Astrocyte of the hippocampus (primary cell): ENCODE results near the gene TNFRSF4.

Experiments used
- DNase-seq: peaks from one replicate; pipeline ENCODE4 v3.0.0; 2011; ENCODE audit warnings: low read depth, low spot score

The TNFRSF4 gene

DNA sequence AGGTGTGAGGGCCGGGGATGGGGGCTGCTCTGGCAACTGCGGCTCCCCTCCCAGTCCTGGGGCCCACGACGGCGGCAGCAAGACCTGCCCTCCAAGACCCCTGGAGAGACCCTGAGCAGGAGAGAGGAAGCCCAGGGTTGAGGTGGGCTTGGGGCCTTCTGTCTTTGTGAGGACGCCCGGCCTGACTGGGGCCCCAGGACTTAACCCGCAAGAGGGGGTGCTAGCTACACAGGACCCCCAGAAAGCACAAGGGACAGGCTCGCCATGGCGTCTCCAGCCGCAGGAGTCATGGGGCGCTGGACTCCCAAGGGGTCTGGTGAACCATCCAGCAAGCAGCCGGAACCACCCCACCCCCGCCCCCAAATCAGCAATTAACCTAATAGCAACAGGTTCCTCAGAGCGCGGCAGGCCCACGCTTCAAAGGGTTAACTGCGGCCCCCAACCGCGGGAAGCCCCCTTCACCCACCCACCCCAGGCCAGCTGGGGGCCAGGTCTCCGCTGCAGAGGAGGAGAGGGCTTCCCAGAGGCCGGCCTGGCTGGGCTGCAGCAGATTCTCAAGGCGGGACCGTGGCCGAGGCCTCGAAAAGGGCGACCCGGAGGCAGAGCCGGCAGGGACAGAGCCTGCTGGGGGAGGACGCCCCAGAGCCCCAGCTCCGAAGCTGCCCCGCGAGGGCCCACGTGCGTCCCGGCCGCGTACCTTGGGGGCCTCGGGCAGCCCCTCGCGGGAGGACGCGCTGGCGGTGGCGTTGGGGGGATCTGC is 32.0 kb upstream of the TNFRSF4 start:
- no peak for DNase-seq

DNA sequence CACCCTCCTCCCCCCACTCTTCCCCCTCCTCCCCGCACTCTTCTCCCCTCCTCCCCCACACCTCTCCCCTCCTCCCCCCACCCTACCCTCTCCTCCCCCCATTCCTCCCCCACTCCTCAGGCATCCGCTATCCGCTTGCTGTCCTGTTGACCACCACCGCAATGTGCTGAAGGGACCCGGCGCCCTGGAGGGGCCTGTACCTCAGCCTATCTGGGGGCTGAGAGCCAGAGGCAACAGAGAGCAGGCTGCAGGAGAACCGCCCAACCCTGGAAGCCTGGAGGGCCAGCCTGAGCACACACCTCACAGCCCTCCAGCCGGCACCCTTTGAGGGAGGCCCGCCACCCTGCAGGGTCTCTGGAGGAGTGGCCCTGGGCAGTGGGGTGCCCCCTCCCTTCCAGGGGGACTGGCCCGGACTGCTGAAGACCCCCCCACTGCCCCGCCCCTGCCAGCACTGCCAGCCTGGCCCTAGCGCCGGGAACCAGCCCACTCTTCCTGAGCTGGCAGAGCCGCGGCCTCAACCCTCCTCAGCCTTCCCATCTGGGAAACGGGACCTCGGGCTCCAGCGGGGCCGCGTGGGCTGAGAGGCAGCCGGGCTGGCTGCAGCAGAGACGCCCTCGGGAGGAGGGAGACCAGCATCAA is 31.3 kb upstream of the TNFRSF4 start:
- DNase-seq: no peak

DNA sequence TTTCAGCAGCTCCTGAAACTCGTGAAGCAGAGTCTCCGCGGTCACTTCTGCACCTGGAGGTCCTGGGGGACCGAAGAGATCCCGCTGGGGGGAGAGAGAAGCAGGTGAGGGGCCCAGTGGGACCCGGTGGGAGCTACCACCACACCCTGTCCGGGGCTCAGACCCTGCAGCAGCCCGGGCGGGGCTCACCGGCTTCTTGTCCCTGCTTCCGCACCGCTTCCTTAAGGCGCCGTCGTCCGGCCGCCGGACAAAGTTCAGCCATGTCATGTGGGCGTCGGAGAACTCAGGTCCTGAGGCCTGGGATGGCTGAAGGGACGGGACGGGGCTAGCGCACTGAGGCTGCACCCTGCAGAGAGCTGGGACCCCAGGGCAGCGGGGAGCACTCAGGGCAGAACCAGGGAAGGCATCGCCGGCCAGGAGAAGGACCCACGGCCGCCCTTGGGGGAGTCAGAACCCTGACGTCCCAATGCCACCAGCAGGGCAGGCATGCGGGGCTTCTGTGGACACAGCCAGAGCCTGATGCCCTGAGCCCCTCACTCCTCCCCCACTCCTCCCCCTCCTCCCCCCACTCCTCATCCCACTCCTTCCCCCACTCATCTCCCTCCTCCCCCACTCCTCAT is 30.3 kb upstream of the TNFRSF4 start:
- DNase-seq: no peak

DNA sequence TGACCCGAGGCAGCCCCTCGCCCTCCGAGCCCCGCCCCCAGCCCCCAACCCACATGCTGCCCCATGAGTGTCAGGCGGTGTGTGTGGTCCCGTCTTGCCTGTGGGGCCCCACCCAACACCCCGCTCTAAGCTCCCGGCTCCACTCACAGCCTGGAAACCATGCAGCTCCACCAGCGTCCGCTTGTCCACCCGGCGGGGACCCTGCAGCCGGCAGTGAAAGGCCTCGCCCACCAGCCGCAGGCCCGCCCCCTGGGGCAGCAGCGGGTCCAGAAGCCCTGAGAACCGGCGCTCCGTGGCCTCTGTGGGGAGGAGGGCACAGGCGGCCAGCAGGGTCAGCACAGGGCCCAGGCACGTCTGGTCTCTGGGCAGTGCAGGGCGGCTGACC is 29.8 kb upstream of the TNFRSF4 start:
- DNase-seq: no peak

DNA sequence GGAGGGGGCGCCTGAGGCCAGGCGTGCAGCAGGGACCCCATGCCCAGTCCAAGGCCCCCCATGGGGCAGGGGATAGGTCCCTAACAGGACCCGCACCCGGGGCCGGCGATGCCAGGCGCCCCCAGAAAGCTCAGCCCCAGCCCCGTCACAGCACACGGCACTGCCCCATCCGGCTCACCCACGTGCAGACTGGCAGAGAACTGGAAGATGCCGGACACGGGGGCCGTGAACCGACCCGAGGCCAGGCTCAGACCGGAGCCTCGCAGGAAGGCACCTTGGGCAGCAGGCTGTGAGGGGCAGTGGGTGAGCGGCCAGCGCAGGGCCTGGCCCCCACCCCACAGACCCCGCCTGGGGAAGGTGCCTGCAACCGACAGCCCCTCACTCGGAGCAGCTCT is 29.3 kb upstream of the TNFRSF4 start:
- DNase-seq: no peak

DNA sequence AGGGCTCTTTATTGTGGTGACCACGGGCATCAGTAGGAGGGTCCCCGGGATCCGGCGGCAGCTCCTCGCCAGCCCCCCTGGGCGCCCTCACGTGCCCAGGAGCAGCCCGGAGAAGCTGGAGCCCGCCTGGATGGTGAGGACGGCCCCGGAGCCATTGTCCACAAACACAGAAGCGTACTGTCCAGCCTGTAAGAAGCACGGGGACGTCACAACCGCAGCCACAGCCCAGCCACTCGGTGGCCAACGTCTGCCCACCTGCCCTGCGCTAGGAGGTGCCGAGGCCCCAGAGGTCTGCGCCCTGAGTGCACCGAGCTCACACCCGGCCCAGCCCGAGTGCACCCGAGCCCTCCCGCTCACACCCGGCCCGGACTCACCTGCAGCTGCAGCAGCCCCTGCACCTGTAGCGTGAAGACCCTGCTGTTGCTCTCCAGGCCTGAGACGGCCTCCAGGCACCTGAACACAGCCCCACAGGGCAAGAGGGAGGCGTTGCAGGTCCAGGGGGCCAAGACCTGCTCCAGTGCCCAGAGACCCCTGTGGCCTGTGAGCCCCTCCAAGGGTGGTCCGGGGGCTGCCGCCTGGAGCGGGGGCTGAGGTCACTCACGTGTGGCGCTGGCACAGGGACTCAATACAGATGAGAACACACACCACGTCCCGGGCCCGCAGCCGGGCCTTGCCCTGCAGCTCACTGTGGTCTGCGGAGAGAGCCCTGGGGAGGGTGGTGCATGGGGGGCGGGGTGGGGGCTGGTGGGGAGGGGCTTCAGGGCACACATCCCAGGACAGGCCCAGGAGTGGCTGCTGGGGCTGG is 28.7 kb upstream of the TNFRSF4 start:
- no peak for DNase-seq

DNA sequence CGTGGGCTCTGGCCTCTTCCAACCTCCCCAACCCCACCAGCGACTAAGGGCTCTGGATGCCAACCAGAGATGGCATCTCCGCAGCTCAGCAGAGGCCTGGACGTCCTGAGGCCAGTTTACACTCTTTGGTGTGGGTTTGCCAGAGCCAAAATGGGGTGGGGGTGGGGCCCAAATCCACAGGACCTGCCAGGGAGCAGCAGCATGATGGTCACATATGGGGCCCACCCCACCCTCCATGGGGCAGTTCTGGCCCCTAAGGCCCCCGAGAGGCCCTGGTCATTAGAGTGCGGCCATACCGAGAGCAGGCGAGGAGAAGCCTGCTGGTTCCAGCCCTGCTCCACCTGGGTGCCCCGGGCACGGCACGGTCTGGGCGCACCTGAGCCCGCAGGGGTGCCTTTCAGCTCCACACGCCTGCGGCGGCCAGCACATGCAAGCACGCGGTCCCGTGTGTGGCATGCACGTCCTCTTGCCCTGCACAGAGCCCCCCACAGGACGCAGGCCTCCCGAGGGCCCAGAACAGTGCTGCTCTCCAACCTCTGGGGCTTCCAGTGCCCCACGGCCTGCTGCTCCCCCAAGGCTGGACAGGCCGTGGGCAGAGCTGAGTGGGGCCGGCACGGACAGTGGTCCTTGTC is 27.8 kb upstream of the TNFRSF4 start:
- DNase-seq: no peak

DNA sequence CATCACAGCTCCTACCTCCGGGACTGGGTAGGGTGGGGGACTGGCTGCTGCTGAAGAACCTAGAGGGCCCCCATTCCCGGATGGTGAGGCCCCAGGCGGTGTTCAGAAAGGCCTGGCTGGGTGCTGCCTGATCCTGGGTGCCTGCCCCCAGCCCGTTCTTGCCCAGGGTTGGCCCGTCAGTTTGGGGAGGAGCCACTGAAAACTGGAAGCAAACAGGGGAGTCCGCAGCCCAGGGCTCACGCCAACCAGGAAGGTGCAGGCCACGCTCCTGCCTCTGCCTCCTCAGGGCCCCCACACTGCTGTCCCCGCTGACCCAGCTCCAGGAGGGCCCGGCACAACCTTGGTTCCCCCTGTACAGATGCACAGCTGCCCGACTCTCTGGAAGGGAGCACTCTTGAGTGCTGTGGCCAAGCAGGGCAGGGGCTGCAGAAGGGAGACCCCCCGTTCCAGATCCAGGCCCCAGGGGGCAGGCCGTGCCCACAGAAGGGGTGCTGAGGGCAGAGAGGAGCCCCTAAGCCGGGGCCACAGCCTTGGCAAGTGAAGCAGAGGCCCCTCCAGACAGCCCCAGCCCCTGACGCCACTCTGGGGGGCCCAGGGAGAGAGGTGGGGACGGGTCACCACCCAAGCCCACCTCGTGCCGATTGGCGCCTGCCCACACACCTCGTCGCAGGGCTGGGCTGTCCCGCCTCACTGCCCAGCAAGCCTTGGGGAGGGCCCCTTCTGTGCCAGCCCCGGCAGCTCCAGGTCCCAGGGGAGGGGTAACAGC is 27.1 kb upstream of the TNFRSF4 start:
- no peak for DNase-seq

DNA sequence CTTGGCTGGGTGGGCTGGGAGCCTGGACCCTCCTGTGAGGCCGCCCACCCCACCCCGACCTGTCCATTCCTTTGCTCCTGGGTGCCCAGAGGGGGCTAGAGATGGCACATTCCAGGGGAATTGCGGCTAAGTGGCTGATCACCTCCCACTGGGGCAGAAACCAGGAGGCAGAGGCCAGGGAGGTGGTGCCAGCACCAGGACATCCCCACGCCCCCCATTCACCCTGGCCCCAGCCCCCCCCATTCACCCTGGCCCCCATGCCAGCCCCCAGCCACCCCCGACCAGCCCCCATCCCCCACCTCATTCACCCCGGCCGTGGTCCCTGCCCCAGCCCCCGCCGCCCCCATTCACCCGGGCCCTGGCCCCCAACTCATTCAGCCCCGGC is 26.4 kb upstream of the TNFRSF4 start:
- DNase-seq: no peak

DNA sequence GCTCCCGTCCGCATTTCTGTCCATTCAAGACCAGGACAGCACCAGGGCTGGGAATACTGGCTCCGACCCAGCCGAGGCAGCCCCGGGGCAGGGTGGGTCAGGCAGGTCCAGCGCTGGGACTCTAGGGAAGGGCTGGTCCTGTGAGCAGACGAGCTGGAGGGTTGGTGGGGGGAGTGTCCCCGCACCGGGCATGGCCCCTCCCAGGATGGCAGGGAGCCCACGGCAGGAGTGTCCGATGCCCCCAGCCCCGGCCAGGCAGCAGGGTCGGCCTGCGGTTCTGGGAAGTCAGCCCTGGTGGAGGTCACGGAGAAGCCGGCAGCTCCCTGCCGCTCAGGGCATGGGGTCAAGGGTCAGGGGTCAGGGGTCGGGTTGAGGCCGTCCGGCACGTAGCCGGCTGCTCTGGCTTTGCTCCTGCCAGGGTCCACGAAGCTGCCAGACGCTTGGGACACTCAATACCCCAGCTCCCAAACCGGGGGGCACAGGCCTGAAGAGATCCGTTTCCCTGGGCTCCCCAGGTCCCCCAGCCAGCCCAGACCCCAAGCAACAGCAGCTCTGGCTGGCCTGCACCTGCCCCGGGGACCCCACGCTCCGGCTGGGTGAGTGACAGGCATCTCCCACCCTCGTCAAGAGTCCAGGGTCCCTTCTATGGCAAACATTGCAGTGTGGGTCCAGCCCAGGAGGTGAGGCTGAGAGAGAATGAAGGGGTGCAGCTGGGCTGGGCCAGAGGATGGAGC is 25.8 kb upstream of the TNFRSF4 start:
- DNase-seq: no peak

DNA sequence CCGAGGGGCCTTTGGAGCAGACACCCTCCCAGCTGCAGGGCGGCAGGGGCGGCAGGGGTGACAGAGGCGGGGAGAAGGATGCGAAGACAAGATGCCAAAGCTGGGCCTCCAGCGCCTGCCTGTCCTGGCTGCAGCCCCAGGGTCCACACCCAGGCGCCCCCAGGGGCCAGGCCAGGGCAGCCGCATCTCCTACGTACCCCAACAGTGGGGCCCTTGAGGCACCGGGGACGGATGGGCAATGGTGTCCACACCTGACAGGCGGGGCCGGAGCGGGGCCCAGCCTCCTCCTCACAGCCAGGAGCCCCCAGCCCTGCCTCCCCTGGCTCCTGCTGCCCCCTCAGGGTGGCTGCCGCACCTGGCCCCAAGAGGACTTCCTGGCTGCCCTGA is 25.3 kb upstream of the TNFRSF4 start:
- DNase-seq: no peak

DNA sequence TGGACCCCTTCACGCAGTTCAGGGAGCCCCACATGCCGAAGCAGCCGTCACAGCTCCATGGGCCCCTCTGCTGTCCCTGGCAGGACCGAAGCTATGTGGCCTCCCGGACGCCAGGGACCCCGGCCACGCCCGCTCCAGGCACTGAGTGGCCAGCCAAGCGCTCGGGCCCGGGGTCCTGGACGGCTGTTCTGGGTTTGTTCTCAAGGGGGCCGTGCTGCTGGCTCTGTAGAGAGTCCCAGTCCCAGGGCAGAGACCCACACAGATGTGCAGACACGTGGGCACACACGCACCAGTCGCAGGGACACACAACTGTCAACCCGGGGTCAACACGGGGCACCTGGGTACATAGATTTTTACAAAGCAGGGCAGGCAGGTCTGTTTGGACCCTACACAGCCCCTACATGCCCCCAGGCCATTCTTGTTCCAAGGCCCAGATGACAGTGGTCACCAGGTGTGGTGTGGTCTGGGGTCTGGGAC is 24.8 kb upstream of the TNFRSF4 start:
- DNase-seq: no peak

DNA sequence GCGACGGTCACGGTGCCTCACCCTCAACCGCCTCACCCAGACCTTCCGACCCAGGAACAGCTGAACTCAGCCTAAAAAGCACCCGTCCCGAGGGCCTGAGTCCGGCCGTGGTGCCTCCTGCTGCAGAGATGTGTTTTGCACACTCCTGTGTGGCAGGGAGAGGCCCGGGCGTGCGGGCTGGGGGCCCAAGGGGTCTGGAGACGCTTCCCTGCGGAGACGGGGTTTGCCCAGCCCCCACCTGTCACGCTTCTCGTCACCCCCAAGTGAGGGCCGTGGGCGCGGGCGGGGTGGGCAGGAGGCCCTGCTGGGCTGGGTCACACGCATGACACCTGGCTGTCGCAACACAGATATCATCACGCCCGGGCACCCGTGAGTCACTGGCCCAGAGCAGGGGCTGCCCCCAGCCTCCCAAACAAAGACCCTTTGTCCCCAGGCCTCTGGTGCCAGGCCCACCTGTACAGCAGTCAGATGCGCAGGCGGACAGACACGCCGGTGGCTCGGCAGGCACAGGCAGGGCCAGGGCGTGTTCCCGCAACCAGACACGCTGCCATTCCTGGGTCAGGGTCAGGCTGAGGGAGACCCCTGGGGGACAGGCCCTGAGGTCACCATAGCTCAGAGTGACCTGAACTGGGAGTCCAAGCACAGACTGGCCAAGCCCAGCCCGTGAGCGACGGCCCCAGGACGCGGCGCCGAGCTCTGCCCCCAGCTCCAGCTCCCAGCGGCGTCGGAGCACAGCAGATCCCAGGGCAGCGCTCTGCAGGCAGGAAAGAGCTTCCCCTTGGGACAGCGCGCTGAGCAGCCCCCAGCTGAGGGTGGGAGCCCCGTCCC is 24.1 kb upstream of the TNFRSF4 start:
- DNase-seq: no peak

DNA sequence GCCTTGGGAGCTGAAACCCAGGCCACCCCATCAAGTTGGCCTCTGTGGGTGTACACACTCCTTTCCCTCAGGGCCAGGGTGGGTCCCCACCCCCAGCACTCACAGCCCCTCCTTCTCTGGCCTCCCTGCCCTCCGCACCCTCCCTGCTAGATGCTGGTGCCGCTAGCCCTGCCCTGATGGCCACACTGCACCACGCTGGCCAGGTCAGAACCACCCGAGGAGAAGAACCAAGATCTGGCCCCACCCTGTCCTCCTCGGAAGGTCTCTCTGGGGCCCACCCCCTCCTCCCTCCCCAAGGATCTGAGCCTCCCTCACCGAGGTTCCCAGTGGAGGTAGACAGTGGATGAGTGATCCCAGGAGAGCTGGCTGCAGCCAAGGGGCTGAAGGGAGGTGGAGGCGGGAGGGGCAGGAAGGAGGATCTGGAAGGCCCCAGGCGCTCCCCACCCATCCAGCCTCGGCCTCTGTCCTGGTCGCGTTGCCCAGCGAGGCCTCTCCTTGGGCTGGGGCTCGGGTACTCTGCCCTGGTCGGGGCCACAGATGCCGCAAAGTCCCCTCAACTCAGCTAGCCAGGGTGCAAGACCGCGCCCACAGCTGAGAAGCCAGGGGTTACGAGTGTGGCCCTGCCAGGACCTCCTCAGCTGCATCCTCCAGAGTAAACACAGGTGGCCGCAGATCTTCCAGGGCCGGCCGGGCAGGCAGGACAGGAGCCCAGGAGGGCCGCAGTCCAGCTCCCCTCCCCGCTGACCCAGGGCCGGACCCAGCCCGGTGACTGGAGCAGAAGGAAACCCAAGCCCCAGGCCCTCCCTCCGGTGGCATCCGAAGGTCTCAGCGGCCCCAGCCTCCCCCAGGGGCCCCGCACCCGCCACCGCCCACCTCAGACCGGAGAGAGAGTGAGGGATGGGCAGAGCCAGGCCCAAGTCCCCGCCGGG is 23.3 kb upstream of the TNFRSF4 start:
- no peak for DNase-seq

DNA sequence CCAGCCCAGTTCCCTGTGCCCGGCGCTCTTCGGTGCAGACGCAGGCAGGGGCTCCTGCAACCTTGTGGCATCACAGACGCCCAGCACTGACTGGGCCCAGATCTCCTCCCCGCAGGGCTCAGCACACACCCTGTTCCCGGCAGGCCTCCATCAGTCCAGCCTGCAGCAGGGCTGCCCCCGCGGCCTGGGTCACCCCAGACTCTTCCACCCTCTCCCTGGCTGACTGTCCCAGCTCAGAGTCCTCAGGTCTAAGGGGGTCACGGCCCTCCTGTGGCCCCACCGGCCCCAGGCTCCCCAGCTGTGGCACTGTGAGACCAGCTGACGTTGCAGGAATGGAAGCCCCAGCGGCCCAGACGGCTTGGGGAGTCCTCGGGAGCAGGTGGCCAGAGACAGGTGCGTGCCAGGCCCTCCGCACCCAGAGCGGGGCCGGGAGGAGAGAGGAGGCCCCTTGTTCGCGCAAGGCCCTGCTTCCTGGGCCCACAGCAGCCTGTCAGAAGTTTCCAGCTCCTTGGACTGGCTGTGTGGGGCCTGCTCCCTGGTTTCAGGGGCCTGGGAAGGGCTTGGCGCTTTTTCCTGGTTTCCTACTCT is 22.3 kb upstream of the TNFRSF4 start:
- no peak for DNase-seq

DNA sequence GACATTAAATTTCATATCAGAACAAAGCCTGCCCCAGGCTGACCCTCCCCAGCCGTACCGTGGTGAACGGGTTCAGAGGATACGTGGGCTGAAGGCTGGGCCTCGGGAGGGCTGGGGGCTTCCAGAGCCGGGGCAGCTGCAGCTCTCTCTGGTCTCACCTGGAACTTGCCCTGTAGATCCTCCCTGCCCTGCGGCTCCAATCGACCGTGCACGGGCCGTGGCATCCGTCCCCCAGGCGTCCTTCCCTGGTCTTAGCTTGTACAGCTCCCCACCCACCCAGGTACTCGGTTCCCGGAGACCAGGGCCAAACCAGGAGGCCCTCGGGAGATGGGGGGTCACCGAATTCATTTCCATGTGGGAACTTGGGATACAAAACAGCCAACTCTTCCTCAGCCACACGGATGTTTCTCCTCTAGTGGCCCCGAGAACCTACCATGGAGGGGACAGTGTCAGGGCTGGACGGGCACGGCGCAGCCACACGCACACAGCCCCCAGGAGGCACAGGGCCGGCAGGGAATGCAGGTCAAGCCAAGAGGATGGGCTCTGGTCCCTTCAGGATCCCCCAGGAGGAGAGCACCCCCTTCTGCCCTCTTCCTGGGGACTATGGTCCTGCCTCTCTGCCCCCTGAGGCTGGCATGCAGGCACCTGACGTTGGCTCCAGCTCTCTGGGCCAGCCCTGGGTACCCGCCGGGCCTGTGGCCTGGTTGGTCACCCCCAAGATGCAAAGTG is 21.2 kb upstream of the TNFRSF4 start:
- DNase-seq: no peak

DNA sequence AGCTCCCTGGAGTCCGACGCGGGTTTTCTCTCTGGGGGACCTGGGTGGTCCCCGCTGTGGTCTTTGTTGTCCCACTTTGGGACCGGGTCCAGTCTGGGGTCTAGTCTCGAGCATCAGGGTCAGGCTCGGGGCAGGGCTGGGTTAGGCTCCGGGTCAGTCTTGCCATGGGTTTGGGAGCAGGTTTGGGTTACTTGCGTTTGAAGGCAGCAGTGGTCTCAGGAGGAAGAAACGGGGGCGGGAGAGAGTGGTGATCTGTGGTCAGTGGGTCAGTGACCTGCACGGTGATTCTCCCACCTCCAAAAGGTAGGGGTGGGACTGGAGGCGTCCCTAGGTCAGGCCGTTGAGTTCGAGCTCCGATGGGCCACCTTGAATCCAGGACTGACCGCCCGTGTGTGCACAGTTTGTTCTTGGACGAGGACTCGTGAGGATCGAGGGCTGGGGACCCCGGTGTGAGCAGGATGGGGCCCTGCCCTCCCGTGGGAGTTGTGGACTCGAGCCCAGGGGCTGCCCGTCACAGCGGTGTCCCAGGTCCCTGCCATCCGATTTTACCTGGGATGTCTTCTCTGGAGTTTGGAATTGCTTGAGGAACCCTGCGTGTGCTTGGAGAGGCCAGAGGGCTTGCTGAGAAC is 20.3 kb upstream of the TNFRSF4 start:
- DNase-seq: no peak
